ENCODE data around the gene CHD3.
A peak's percentile ranks its signal among the peaks of the same experiment; 100 is the strongest.

Gene CHD3

DNA sequence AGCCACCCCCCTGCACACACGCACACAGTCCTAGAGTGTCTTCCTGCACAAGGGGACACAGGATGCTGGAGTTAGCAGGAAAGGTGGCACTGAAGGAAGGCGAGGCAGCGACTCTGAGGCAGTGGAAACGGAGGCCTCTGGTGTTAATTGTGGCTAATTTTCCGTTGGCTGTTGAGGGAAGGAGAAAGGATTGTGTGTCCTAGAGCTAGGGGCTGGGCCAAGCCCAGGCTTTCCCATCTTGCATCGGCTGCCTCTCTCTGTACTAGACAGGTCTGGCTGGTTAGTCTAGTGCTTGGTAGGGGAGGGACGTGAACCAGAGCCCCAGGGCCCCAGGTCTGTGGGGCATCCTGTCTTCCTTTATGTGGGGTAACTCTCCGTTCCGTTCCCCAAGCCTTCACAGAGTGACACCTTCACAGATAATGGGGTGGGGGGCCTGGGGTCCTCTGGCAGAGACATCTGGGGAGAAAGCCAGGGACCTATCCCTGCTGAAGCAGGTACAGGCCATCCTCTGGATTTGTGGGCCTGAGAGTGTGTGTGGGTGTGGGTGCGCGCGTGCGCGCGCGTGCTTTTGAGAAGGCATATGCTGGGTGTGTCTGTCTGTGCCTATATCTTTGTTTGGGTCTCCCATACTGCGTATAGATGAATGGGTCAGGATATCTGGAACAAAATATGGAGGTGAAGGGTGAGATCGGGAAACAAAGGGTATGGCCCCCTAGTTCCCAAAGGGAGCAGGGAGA is at the start of gene CHD3:
TSS of gene CHD3 (plus strand) at position 606 of the 737 bp plus-strand sequence. CDS start 212 bp downstream, outside the sequence.
- DNase-seq, result no peak

DNA sequence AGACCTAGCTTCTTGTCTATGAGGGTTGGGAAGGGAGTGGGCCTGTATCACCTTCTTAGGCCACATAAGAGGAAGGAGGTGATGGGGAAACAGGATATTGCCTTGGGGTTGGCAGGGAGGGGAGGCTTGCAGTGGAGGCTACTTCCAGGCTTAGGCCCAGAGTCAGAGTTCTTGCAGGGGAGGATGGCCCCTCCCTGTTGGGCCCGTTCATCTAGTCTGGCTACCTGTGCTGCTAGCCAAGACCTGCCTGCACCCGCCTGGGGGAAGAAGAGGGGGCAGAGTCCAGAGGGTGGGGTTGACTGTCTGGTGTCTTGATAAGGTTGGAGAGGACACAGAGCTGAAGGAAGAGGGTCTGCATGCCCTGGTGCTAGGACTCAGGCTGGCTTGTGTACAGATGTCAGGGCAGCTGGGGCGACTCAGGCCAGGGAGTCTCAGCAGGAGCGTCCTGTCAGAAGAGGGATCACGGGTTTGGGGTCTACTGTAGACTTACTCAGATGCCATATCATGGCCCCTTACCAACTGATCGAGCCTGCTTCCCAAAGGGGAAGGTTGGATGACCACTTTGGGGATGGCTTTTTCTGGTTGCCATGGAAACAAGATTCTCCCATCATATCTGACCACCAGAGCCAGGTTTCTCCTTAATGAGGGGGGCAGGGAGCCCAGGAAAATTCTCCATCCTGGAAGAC is 49.3 kb upstream of the CHD3 start:
- DNase-seq, result no peak

DNA sequence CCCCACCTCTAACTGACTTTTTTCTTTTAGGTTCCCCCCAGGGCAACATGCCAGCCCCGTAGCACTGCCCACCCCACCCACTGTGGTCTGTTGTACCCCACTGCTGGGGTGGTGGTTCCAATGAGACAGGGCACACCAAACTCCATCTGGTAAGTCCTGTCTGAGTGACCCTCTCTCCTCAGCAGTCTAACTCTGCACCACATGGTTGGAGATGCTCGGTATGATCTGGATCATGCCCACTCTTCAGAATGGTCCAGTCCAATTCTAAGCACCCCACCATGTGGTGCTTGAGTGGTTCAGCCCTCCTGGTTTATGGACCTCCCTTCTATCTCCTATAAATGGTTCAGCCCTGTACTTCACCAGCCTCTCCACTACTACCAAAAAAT is 48.7 kb upstream of the CHD3 start:
- peak; percentile 1 for DNase-seq

DNA sequence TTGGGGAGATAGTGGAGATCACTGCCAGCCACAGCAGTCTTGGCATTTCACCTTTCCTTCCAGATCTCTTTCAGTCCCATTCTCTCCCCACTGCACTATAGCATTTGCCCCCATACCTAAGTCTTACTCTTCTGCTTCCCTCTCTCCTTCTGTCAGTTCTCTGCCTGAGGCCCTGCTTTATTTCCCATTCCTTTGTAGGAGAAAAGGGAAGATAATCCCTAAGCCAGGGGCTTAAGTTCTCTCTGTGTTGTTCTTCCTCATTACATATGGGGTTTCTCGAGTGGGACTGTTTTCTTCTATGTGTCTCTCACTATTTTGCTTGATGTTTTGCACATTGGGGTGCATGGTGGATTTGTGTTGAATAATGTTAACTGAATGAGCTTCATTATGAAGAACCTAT is 48.1 kb upstream of the CHD3 start:
- DNase-seq, result no peak

DNA sequence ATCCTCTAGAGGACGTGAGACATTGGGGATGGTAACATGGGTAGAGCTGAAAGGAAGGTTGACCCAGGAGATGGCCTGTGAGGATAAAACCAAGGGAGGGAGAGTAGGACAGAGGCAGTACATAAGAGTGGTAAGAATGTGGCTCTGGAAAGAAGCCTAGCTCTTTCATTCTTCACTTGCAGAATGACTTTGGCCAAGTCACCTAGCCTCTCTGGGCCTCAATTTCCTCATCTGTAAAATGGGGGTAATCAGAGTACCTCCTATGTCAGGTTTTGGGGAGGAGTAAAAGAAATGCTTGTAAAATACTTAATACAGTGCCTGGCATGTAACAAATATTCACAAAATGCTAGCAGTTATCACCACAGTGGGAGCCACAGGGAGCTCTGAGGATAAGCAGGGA is 47.7 kb upstream of the CHD3 start:
- no peak for DNase-seq

DNA sequence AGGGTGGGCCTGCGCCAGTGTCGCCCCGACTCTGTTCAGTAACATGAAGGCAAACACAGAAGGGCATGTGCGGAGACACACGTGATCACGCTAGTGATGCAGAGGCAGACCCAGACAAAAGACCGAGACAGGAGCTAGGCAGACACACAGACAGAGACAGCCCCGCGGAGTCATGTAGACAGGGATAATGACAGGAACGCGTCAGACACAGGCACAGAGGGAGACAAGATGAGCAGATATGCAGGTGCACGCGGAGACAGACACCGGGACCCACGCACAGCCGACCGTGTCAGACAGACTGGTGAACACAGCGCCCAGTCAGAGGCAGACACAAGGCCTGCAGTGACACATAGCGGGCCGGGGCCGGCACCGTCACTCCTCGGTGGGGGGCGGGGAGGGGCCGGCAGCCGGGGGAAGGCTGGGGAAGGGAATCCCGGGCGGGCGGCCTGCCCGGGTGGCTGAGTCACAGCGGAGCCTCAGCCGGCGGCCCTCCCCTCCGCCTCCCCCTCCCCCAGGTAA is 47.1 kb upstream of the CHD3 start:
- DNase-seq, result peak; percentile 91

DNA sequence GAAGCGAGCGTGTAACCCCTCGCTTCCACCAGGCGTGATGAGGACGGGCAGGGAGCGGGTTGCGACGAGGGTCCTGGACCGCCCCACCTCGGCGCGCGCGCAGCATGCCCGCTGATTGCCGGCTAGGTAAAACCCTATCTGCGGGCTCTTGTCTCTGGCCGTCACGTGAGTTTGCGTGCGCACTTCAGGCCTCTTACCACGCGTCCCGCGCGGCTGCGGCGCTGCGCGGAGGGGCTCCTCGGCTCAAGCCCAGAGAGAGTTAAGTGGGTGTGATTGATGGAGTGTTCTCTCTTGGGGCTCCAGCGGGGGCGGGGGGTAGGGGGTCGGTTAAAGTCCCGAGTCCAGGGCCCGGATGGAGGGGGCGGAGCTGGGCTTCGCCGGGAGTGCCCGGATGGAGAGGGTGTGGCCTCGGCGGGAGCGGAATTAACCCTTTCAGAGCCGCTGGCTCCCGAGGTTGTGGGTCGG is 46.6 kb upstream of the CHD3 start:
- peak; percentile 73 for DNase-seq

DNA sequence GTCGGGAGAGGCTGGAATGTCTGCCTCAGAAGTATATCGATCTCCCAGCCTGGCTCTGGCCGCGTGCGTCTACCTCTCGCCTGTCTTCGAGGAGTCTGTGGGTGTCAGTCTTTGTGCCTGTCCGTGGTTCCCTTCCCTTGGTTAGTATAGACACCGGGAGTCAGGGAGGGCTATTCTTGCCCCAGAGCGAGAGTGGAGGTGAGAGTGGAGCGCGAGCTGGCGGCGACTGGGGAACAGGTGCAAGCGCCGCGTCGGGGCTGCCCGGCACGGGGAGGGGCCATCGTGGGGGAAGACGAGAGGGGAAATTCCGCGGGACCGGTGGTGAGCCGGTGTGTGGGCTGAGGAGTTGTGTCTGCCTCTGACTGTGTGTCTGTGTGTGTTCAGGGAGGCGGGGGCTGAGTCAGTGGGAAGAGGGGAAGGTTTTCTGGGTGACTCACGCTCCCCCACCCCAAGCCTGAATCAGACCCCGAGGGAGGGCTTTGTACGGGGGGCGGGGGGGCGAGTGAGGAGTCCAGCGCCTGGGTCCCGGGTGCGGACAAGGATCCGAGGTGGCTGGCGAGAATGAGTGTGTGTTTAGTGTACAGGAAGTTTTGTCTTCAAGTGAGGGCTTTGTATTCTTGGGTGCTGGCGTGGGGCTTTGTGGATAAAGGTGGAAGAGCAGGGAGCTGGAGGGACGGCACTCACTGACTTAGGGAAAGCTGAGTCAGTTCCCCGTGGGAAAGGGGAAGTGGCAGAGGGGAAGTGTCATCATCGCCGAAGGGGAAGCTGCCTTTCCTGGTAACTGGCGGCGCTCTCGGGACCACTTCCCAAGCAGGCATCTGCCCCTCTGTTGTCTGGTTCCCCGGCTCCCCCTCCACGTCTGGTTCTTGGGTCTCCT is 46.0 kb upstream of the CHD3 start:
- peak; percentile 93 for DNase-seq

DNA sequence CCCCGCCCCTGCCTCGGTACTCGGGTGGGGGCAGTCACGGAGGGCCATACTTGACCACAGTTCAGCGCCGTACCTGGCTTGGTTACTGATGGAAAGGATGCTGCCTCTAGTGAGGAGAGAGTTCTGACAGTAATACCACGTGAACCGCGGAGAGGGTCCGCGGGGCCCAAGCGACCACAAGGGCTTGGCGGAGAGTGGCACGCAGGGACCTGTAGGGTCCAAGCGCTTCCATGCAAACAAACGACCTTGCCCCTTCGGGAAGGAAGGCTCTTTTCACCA is 45.4 kb upstream of the CHD3 start:
- DNase-seq, result peak; percentile 55

DNA sequence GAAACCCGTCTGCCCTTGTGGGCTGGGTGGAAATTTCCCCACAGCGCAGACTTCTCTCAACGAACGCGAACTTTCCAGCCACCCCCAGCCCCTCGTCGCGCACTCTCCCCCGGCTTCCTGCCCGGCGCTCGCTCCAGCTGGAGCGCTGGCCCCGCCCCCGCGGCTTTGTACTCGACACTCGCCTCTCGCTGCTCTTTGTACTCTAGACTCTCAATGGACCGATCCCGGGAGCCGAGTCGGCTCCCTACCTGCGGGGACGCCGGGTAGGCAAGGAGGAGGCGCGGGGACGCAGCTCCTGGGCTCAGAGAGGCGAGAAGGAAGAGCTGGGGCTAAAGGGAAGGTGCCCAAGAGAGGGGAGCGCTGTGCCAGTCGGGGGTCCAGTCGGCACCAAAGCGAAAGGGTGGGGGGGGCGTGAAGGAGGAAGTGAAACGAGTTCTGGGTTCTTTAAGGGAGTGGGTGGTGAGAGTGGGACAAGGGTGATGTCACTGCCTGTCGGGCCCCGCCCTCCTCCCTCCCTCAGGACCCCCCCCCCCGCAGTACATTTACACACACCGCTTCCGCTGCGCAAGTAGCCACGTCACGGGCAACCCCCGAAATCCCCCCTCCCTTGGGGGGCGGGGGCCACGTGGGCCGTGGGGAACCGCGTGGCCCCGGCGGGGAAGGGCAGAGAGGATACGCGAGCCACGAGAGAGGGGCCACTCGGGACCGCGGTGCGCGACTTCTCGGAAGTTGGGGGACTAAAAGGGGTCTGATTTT is 44.9 kb upstream of the CHD3 start:
- DNase-seq, result peak; percentile 71

DNA sequence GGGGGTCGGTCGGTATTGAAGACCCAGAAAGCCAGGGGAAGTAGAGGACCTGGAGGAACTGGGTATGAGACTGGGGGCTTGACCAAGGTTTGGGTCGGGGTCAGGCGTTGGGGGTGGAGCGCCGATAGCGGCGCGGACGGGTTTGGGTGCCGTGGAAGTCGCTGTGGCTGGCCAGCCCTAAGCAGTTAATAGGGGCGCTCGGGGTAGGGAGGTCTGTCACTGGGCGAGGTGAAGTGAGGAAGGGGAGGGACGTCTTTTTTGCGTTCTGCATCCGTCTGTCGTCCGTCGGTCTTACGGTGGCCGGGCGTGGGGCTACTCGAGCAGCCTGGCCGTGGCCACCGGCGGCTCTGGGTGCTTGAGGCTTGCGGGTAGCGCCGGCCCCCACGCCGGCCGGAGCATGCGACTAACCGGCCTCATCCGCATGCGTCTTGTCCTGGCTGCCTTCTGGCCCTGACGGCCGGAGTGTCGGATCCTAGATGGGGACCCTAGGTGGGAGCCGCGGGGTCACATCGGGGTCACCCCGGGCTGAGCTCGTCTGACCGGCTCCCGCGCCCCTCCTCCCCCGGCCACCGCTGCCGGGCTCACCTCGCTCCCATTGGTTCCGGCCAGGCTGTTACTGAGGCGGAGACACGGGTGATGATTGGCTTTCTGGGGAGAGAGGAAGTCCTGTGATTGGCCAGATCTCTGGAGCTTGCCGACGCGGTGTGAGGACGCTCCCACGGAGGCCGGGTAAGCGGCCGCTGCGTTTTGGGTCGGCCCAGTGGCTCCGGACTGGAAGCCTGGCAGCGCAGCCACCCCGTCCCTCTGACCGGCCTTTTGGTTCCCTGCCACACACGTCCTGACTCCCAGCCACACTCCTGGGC is 44.1 kb upstream of the CHD3 start:
- peak; percentile 94 for DNase-seq

DNA sequence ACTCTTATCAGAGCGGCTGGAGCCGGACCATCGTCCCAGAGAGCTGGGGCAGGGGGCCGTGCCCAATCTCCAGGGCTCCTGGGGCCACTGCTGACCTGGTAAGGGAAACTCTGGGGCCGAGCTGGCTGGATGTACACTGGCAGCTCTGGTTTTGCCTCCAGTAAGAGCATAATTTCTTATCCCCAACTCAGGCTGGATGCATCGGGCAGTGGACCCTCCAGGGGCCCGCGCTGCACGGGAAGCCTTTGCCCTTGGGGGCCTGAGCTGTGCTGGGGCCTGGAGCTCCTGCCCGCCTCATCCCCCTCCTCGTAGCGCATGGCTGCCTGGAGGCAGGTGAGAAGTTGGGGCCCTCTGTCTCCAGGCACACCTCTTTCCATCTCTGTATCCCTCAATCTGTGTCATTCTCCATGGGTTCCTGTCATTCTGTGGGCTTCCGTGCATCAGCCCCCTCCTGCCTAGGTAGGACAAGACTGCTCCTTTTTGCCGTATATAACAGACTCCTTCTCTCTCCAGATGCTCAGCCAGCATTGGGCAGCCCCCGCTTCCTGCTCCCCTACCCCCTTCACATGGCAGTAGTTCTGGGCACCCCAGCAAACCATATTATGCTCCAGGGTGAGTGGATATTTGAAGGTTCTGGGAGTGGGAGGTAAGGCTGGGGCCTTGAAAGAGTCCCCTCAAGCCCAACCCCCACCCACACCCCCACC is 43.1 kb upstream of the CHD3 start:
- no peak for DNase-seq

DNA sequence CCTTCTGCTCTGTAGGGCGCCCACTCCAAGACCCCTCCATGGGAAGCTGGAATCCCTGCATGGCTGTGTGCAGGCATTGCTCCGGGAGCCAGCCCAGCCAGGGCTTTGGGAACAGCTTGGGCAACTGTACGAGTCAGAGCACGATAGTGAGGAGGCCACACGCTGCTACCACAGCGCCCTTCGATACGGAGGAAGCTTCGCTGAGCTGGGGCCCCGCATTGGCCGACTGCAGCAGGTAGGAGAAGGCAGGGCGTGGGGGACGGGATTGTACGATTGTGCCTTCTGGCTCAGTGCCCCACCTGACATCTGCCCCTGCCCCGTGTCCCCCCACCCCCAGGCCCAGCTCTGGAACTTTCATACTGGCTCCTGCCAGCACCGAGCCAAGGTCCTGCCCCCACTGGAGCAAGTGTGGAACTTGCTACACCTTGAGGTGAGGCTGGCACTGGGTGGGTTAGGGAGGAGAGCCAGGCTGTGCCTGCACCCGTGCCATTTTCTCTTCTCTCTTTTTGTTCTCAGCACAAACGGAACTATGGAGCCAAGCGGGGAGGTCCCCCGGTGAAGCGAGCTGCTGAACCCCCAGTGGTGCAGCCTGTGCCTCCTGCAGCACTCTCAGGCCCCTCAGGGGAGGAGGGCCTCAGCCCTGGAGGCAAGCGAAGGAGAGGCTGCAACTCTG is 42.4 kb upstream of the CHD3 start:
- DNase-seq, result no peak

DNA sequence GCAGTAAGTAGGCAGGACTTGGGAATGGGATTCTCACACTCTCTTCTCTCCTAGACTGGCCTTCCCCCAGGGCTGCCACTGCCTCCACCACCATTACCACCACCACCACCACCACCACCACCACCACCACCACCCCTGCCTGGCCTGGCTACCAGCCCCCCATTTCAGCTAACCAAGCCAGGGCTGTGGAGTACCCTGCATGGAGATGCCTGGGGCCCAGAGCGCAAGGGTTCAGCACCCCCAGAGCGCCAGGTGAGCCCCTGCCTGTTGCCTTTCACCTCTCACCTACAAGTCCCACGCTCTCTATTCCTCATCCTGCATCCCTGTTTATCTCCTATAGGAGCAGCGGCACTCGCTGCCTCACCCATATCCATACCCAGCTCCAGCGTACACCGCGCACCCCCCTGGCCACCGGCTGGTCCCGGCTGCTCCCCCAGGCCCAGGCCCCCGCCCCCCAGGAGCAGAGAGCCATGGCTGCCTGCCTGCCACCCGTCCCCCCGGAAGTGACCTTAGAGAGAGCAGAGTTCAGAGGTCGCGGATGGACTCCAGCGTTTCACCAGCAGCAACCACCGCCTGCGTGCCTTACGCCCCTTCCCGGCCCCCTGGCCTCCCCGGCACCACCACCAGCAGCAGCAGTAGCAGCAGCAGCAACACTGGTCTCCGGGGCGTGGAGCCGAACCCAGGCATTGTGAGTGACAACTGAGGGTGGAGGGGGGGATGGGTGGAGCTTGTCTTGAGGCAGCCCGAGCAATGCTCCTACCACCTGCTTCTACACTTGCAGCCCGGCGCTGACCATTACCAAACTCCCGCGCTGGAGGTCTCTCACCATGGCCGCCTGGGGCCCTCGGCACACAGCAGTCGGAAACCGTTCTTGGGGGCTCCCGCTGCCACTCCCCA is 41.6 kb upstream of the CHD3 start:
- no peak for DNase-seq

DNA sequence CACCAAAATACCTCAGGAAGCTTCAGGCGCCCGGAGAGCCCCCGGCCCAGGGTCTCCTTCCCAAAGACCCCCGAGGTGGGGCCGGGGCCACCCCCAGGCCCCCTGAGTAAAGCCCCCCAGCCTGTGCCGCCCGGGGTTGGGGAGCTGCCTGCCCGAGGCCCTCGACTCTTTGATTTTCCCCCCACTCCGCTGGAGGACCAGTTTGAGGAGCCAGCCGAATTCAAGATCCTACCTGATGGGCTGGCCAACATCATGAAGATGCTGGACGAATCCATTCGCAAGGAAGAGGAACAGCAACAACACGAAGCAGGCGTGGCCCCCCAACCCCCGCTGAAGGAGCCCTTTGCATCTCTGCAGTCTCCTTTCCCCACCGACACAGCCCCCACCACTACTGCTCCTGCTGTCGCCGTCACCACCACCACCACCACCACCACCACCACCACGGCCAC is 40.4 kb upstream of the CHD3 start:
- DNase-seq, result no peak

DNA sequence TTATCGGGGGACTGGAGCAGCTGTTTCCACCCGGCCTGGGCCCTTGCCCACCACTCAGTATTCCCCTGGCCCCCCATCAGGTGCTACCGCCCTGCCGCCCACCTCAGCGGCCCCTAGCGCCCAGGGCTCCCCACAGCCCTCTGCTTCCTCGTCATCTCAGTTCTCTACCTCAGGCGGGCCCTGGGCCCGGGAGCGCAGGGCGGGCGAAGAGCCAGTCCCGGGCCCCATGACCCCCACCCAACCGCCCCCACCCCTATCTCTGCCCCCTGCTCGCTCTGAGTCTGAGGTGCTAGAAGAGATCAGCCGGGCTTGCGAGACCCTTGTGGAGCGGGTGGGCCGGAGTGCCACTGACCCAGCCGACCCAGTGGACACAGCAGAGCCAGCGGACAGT is 39.9 kb upstream of the CHD3 start:
- no peak for DNase-seq

DNA sequence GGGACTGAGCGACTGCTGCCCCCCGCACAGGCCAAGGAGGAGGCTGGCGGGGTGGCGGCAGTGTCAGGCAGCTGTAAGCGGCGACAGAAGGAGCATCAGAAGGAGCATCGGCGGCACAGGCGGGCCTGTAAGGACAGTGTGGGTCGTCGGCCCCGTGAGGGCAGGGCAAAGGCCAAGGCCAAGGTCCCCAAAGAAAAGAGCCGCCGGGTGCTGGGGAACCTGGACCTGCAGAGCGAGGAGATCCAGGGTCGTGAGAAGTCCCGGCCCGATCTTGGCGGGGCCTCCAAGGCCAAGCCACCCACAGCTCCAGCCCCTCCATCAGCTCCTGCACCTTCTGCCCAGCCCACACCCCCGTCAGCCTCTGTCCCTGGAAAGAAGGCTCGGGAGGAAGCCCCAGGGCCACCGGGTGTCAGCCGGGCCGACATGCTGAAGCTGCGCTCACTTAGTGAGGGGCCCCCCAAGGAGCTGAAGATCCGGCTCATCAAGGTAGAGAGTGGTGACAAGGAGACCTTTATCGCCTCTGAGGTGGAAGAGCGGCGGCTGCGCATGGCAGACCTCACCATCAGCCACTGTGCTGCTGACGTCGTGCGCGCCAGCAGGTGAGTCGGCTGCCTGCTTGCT is 39.3 kb upstream of the CHD3 start:
- DNase-seq, result no peak

DNA sequence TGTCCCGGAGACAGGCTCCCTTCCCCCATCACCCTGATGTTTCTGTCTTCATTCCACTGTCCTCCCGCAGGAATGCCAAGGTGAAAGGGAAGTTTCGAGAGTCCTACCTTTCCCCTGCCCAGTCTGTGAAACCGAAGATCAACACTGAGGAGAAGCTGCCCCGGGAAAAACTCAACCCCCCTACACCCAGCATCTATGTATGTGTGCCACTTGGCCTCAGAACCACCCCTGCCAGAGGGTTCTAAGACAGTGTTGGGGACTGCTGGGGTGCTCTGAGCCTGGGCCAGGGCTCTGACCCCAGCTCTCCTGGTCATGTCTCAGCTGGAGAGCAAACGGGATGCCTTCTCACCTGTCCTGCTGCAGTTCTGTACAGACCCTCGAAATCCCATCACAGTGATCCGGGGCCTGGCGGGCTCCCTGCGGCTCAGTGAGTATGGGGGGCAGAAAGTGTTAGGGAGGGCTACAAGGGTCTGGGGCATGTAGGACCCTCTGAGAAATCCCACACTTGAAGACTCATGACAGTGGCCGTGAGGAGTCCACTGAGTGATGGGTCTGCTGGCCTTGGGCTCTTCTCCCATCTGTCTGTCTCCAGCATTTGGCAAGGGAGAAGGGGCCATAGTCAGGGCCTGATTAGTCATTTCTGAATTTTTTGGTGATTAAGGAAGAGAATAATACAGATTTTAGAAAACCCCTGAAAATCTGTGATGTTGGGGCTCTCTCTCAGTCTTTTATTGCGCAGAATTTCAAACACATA is 38.7 kb upstream of the CHD3 start:
- DNase-seq, result no peak
